HG03108 (cell line): ENCODE results near the gene MIGA1.

Experiments
- ATAC-seq: cut with Tn5 transposase; IDR thresholded peaks from one replicate; pipeline ENCODE4 v1.9.1; 2021; ENCODE audit warnings: moderate library complexity; ENCODE audit not compliant: unreplicated experiment

The MIGA1 gene

GRCh38 chr1:77841574-77841973 lies 62.1 kb downstream of the MIGA1 start:
- ATAC-seq: no peak

- no peak for ATAC-seq
Observed at GRCh38 chr1:77845951-77846350, 66.5 kb downstream of the MIGA1 start.

- no peak for ATAC-seq
Observed at GRCh38 chr1:77846966-77847365, 67.5 kb downstream of the MIGA1 start.

GRCh38 chr1:77847621-77848080 lies 68.2 kb downstream of the MIGA1 start:
- ATAC-seq: no peak

GRCh38 chr1:77850082-77850481 lies 70.6 kb downstream of the MIGA1 start:
- no peak for ATAC-seq

- no peak for ATAC-seq
Observed at GRCh38 chr1:77857552-77857951, 78.1 kb downstream of the MIGA1 start.

GRCh38 chr1:77858725-77859124 lies 79.3 kb downstream of the MIGA1 start:
- no peak for ATAC-seq

GRCh38 chr1:77859248-77859647 lies 79.8 kb downstream of the MIGA1 start:
- no peak for ATAC-seq

- ATAC-seq: no peak
Observed at GRCh38 chr1:77866296-77866695, 86.8 kb downstream of the MIGA1 start.

- ATAC-seq: no peak
Observed at GRCh38 chr1:77872645-77873044, 93.2 kb downstream of the MIGA1 start.

- ATAC-seq: no peak
Observed at GRCh38 chr1:77873461-77873860, 94.0 kb downstream of the MIGA1 start.

- ATAC-seq: no peak
Observed at GRCh38 chr1:77874804-77875445, 95.5 kb downstream of the MIGA1 start.

- ATAC-seq: no peak
Observed at GRCh38 chr1:77876884-77877283, 97.4 kb downstream of the MIGA1 start.

GRCh38 chr1:77881061-77881460 lies 101.6 kb downstream of the MIGA1 start:
- ATAC-seq: no peak

- ATAC-seq: no peak
Observed at GRCh38 chr1:77882411-77882810, 103.0 kb downstream of the MIGA1 start.

GRCh38 chr1:77888081-77888780 lies 108.8 kb downstream of the MIGA1 start, which contains the start of gene NEXN:
NEXN (plus strand) TSS chr1:77888624; CDS start chr1:77916107, 27,483 bp downstream.
- no peak for ATAC-seq

- ATAC-seq: peak; percentile 55
Observed at GRCh38 chr1:77888781-77889642, 109.6 kb downstream of the MIGA1 start.

- no peak for ATAC-seq
Observed at GRCh38 chr1:77889671-77890070, 110.2 kb downstream of the MIGA1 start.

GRCh38 chr1:77891200-77891599 lies 111.8 kb downstream of the MIGA1 start:
- ATAC-seq: no peak

- no peak for ATAC-seq
Observed at GRCh38 chr1:77899647-77900320, 120.3 kb downstream of the MIGA1 start.

- no peak for ATAC-seq
Observed at GRCh38 chr1:77900687-77901293, 121.3 kb downstream of the MIGA1 start.
